Colonic mucosa (tissue), 4 donors: ENCODE data around the gene ATP9A. TPM values are rescaled to one million over a fixed set of nuclear protein-coding genes. Genes with fewer than 3 reads are reported as not detected.

ENCODE experiments used
- DNase-seq: peaks from one replicate; pipeline ENCODE4 v3.0.0-alpha.2; 2020
- H3K27ac ChIP-seq: fragments of 200-600 bp; one replicate; pipeline ENCODE4 v1.8.0; 2021
- H3K27me3 ChIP-seq: fragments of 200-600 bp; one replicate; pipeline ENCODE4 v1.8.0; 2021
- H3K36me3 ChIP-seq: fragments of 200-600 bp; one replicate; pipeline ENCODE4 v1.8.0; 2021
- H3K4me1 ChIP-seq: fragments of 200-600 bp; one replicate; pipeline ENCODE4 v1.8.0; 2021; ENCODE audit warnings: mild to moderate bottlenecking
- H3K4me3 ChIP-seq: fragments of 200-600 bp; one replicate; pipeline ENCODE4 v1.8.0; 2021
- H3K9ac ChIP-seq, 2 donors: one replicate each; pipeline ENCODE4 v1.7.0; 2013; ENCODE audit warnings: control low read depth in 2 of 2, low read depth in 2 of 2, low read length in 2 of 2
- H3K9me3 ChIP-seq: fragments of 200-600 bp; one replicate; pipeline ENCODE4 v1.8.0; 2021
- intact Hi-C: fragments of 100-400 bp; cut with DNase I; formaldehyde crosslinking; loops from one replicate; pipeline ENCODE4 v1.14.1; 2022
- total RNA-seq, 2 donors: library from RNA; stranded (reverse); fragmentation: NEBNext Ultra II Directional in 1 of 2; extraction: Animal tissue kit (Norgen Biotek cat#: 25700) in 1 of 2; gene quantifications; one replicate each; pipeline ENCODE4 v1.2.1, GENCODE V29; 2021
- TF ChIP-seq, protein P1 (sequence below): fragments of 200-600 bp; IDR thresholded peaks from one replicate; pipeline ENCODE4 v1.8.0; 2022; ENCODE audit warnings: antibody characterized with exemption, mild to moderate bottlenecking
- donor health status: healthy.
- donor health status: DM: no; HTN: no; CAD: no.
- donor health status: DM: no; HTN: no; CAD: no.

Gene ATP9A
- total RNA-seq, 2 donors from 2014 or later: 40.2 to 70.1 TPM

DNA sequence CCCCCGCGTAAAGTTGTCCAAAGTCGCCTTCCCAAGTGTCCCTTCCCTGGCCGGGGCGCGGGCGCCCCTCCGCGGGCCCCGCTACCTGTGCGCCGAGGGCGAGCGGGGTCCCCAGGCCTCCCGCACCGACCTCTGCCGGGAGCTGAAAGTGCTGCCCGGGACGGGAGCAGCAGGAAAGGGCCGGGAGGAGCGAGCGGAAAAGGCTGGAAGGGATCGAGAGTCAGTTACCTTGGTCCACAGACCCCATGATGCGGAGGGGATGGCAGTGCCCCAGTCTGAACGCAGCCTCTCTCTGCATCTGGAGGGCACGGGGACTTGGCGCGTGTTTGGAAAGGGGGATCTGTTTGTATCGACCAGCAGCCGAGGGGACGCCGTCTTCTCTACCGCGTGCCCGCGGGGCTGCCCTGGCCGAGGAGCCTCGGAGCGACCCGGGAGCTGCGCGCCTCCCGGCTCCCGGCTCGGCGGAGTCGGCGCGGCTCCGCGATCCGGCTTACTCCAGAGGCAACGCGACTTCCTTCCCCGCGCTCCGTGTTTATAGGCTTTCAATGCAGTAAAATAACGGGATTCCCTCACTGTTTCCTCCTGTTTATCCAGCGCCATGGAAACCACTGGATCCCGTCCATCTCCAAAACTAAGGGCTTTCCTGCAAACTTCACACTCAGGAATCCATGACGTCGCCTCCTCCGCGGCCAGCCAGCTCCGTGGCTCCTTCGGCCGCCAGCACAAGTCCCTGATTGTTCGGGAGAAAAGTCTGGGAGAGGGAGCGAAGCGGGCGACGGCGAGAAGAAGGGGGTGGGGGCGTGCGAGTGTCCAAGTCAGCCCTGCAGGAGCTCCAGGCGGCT is 205.6 kb downstream of the ATP9A start:
- intact Hi-C loops: no loop called here
- no peaks in the 10 kb centered on the region for H3K9me3 ChIP-seq
- TF ChIP-seq, protein P1, sequence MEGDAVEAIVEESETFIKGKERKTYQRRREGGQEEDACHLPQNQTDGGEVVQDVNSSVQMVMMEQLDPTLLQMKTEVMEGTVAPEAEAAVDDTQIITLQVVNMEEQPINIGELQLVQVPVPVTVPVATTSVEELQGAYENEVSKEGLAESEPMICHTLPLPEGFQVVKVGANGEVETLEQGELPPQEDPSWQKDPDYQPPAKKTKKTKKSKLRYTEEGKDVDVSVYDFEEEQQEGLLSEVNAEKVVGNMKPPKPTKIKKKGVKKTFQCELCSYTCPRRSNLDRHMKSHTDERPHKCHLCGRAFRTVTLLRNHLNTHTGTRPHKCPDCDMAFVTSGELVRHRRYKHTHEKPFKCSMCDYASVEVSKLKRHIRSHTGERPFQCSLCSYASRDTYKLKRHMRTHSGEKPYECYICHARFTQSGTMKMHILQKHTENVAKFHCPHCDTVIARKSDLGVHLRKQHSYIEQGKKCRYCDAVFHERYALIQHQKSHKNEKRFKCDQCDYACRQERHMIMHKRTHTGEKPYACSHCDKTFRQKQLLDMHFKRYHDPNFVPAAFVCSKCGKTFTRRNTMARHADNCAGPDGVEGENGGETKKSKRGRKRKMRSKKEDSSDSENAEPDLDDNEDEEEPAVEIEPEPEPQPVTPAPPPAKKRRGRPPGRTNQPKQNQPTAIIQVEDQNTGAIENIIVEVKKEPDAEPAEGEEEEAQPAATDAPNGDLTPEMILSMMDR: no peak
- peaks cover 36% of the 10 kb centered on the region for H3K27me3 ChIP-seq
- H3K27ac ChIP-seq: peak overlapping the region; percentile 70
- H3K4me1 ChIP-seq: no peaks in the 10 kb centered on the region
- H3K36me3 ChIP-seq: no peaks in the 10 kb centered on the region
- H3K9ac ChIP-seq: peak overlapping the region; percentile 71 to 77
- peak; percentile 66 for DNase-seq
- H3K4me3 ChIP-seq: peak overlapping the region; percentile 36

DNA sequence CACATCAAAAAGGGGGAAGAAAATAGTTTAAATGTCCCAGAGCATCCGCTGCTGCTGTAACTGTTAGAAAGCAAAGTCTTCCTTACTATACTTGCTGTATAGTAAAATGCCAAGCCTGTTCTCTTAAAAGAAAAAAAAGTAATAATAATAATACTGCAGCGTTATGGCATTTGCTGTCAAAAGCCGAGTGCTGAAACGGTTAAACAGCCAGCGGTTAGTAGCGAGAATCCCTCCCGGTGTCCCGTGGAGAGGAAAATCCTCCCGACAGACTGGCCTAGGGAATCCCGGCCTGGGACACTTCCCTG is 206.2 kb downstream of the ATP9A start:
- H3K4me1 ChIP-seq: no peaks in the 10 kb centered on the region
- no peaks in the 10 kb centered on the region for H3K36me3 ChIP-seq
- H3K9me3 ChIP-seq: no peaks in the 10 kb centered on the region
- intact Hi-C loops: no loop called here
- H3K27ac ChIP-seq: peak overlapping the region; percentile 70
- H3K9ac ChIP-seq: peak overlapping the region in 1 of 2 donors; percentile 71
- TF ChIP-seq, protein P1: no peak
- peak; percentile 22 for DNase-seq
- H3K4me3 ChIP-seq: peak overlapping the region; percentile 36
- peaks cover 36% of the 10 kb centered on the region for H3K27me3 ChIP-seq

DNA sequence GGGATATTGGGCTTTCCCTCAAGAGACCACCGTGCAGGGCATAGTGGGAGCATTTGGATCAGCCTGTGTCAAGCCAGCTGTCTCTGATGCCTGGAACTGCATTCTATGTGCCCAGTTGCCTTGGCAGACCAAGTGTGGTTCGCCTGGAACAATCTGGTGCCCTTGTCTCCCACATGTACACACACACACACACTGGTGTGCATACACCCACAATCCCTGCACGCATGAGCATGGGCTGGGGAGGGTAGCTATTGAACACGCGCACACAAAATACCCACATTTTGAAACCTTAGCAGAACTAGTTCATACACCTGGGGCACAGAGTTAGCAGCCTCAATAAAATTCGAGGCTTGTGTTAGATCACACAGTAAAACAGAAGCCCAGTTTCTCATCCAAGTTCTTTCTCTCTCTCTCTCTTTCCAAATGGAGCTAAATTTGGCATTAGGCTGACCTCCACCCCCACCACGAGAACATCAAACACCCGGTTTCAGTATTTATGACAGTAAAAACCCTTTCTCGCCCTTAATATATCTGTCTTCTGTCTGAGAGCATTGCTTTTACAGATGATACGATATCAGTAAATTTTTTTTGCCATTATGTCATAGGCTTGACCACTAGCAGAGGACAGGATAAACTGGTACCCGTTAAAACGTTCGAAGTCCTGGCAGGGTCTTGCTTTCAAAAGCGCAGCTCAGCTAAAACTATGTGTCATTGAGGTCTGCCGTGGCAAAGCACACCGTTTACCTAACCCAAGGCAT is 207.5 kb downstream of the ATP9A start:
- intact Hi-C loops: no loop called here
- TF ChIP-seq, protein P1: no peak
- Histone ChIP-seq H3K36me3 (no peaks in the 10 kb centered on the region), H3K27ac (no peak overlapping the region), H3K4me3 (no peak overlapping the region), H3K9ac (no peak overlapping the region), H3K27me3 (peaks cover 36% of the 10 kb centered on the region), H3K9me3 (no peaks in the 10 kb centered on the region), H3K4me1 (no peaks in the 10 kb centered on the region)
- no peak for DNase-seq

DNA sequence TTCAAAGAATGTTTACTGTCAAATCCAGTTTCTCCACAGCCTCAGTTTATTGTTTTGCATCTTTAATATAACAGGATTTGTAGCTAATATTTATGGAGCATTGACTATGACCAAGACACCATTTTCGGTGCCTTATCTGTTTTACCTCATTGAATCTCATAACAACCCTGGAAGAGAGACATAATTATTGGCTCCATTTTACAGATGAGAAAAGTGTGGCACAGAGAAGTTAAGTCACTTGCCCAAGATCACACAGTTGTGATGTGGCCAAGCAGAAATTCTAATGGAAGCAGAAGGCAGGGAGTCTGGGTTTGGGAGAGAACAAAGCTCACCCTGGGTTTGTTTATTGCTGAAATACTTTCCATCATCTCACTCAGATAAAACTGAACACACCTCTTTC is 208.1 kb downstream of the ATP9A start:
- H3K4me3 ChIP-seq: no peak overlapping the region

DNA sequence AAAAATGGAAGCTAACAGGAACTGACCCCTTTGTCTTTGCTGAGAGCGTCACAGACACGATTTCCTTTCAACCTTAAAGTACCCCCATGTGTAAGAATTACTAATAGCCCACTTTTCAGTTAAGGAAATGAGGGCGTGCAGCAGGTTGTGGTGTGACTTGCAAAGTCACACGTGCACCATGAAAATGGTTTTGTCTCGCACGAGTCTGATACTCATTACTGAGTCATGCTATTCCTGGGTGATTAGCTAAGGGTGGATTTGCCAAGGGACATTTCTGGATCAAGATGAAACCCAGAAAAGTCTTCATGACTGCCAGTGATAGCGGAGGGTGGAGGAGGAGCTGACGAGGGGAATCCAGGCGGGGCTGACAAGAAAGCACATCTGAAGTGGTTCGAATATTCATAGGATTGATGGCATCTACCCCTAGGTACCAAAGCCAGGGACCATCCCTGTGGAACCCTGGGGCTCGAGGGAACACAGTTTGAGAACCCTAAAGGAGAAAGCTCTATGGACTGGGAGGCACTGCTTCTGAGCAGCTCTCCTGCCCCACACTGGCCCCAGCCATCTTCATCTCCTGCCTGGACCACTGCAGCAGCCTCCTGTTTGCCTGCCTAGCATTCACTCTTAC is 213.5 kb downstream of the ATP9A start:
- TF ChIP-seq, protein P1: no peak
- intact Hi-C loops: no loop called here
- Histone ChIP-seq H3K36me3 (no peaks in the 10 kb centered on the region), H3K9me3 (no peaks in the 10 kb centered on the region), H3K27ac (no peak overlapping the region), H3K4me3 (no peak overlapping the region), H3K9ac (no peak overlapping the region), H3K27me3 (no peaks in the 10 kb centered on the region), H3K4me1 (no peaks in the 10 kb centered on the region)
- no peak for DNase-seq

More for the DNA sequence above, 208.1 kb downstream of the ATP9A start:
- Histone ChIP-seq H3K27ac (no peak overlapping the region), H3K4me1 (no peaks in the 10 kb centered on the region), H3K9ac (no peak overlapping the region), H3K27me3 (peaks cover 36% of the 10 kb centered on the region), H3K36me3 (no peaks in the 10 kb centered on the region), H3K9me3 (no peaks in the 10 kb centered on the region)
- TF ChIP-seq, protein P1: no peak
- DNase-seq: no peak
- intact Hi-C loops: no loop called here
